ENCODE data around the gene ENOX1.

The ENOX1 gene

GRCh38 chr13:43230989-43231388 is 555.8 kb downstream of the ENOX1 start:
- Histone ChIP-seq H3K27ac (ENCODE audit: insufficient read depth in 1 of 2, low read depth in 1 of 2, low read length in 2 of 2, poor library complexity in 1 of 2, severe bottlenecking in 2 of 2) (no peak overlapping the region), H3K4me1 (ENCODE audit: control extremely low read depth in 1 of 4, control insufficient read depth in 4 of 4, insufficient read depth in 4 of 4, low read length in 3 of 4) (peaks cover 0 to 4% (median 4%) of the 10 kb centered on the region in 4 experiments), H3K4me3 (ENCODE audit: control insufficient read depth in 1 of 7, extremely low read depth in 1 of 7, insufficient read depth in 4 of 7, low read depth in 2 of 7, low read length in 6 of 7) (no peak overlapping the region), H3K36me3 (ENCODE audit: control insufficient read depth in 4 of 4, insufficient read depth in 4 of 4, low read length in 3 of 4) (no peaks in the 10 kb centered on the region), H3K27me3 (replicated peaks in 2 of 5; ENCODE audit: control insufficient read depth in 4 of 5, insufficient read depth in 5 of 5, low read length in 4 of 5) (no peaks in the 10 kb centered on the region), H3K9me3 (ENCODE audit: control extremely low read depth in 1 of 5, control insufficient read depth in 4 of 5, insufficient read depth in 2 of 5, low read depth in 1 of 5, low read length in 4 of 5) (no peaks in the 10 kb centered on the region)
- ChIA-PET CTCF (interaction anchor here (0.6 to 1.5 kb wide), 2 partner anchors 471 to 556 kb away, joined by 3 read pairs; partner anchors contain the start of gene ENOX1), POLR2A (no interaction called here)
- WGBS (ENCODE audit: insufficient coverage): 20% methylated on average over 3 of the region's 3 CpGs
- DNase-seq: peak in 1 of 3 donors; percentile 23

DNA sequence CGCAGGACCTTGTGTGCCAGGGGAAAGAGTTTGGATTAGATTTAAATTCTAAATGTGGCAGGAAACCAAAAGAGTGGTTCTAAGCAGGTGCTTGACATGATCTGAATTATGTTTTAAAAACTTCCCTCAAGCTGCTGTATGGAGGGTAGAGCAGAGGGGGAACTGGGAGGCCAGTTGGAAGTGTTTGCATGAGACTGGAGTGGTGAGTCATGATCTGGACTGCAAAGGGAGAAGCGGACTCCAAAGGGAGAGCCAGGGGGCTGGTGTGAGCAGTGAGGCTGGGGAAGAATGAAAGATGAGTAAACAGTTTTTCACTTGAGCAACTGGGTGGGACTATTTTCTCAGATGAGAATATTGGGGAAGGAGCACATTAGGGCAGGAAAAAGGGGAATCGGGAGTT is 557.3 kb downstream of the ENOX1 start:
- peaks cover 0 to 4% (median 4%) of the 10 kb centered on the region in 4 experiments for H3K4me1 ChIP-seq (ENCODE audit: control extremely low read depth in 1 of 4, control insufficient read depth in 4 of 4, insufficient read depth in 4 of 4, low read length in 3 of 4)
- no peaks in the 10 kb centered on the region for H3K9me3 ChIP-seq (ENCODE audit: control extremely low read depth in 1 of 5, control insufficient read depth in 4 of 5, insufficient read depth in 2 of 5, low read depth in 1 of 5, low read length in 4 of 5)
- POLR2A ChIA-PET: no interaction called here
- no peaks in the 10 kb centered on the region for H3K27me3 ChIP-seq (replicated peaks in 2 of 5; ENCODE audit: control insufficient read depth in 4 of 5, insufficient read depth in 5 of 5, low read length in 4 of 5)
- WGBS (ENCODE audit: insufficient coverage): 63% methylated on average over 3 of the region's 3 CpGs
- H3K27ac ChIP-seq (ENCODE audit: insufficient read depth in 1 of 2, low read depth in 1 of 2, low read length in 2 of 2, poor library complexity in 1 of 2, severe bottlenecking in 2 of 2): no peak overlapping the region
- H3K4me3 ChIP-seq (ENCODE audit: control insufficient read depth in 1 of 7, extremely low read depth in 1 of 7, insufficient read depth in 4 of 7, low read depth in 2 of 7, low read length in 6 of 7): no peak overlapping the region
- no peak for DNase-seq
- H3K36me3 ChIP-seq (ENCODE audit: control insufficient read depth in 4 of 4, insufficient read depth in 4 of 4, low read length in 3 of 4): no peaks in the 10 kb centered on the region
- CTCF ChIA-PET: no interaction called here

- H3K27me3 ChIP-seq (replicated peaks in 2 of 5; ENCODE audit: control insufficient read depth in 4 of 5, insufficient read depth in 5 of 5, low read length in 4 of 5): no peaks in the 10 kb centered on the region
- no peak overlapping the region for H3K27ac ChIP-seq (ENCODE audit: insufficient read depth in 1 of 2, low read depth in 1 of 2, low read length in 2 of 2, poor library complexity in 1 of 2, severe bottlenecking in 2 of 2)
- 50% methylated on average over 2 of the region's 2 CpGs for WGBS (ENCODE audit: insufficient coverage)
- H3K4me1 ChIP-seq (ENCODE audit: control extremely low read depth in 1 of 4, control insufficient read depth in 4 of 4, insufficient read depth in 4 of 4, low read length in 3 of 4): peaks cover 0 to 4% (median 4%) of the 10 kb centered on the region in 4 experiments
- H3K9me3 ChIP-seq (ENCODE audit: control extremely low read depth in 1 of 5, control insufficient read depth in 4 of 5, insufficient read depth in 2 of 5, low read depth in 1 of 5, low read length in 4 of 5): no peaks in the 10 kb centered on the region
- CTCF ChIA-PET: interaction anchor here (0.6 kb wide), 1 partner anchor 329 kb away, joined by 4 read pairs; no protein-coding TSS in a partner anchor
- no peak for DNase-seq
- POLR2A ChIA-PET: no interaction called here
- no peak overlapping the region for H3K4me3 ChIP-seq (ENCODE audit: control insufficient read depth in 1 of 7, extremely low read depth in 1 of 7, insufficient read depth in 4 of 7, low read depth in 2 of 7, low read length in 6 of 7)
- H3K36me3 ChIP-seq (ENCODE audit: control insufficient read depth in 4 of 4, insufficient read depth in 4 of 4, low read length in 3 of 4): no peaks in the 10 kb centered on the region
Observed at GRCh38 chr13:43227721-43228120, 559.1 kb downstream of the ENOX1 start.

DNA sequence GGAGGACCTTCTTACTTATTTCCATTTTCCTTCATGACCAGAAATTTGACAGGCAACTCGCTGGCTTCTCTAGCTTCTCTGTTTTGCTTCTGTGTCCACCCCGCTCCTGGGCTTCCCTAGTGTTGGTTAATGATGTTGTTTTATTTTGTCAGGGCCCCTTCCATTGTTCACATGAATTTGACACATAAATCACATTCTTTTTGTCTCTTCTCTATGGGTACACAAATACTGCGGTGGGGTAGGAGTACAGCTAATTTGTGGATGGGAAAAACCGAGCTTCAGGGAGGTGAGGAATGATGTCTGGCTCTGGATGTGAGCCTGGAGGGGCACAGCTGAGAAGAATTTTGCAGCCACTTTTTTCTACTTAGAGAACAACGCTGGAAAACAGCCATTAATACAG is 563.6 kb downstream of the ENOX1 start:
- ChIA-PET CTCF (no interaction called here), POLR2A (no interaction called here)
- WGBS (ENCODE audit: insufficient coverage): no CpG with 5 or more reads among the region's 5 CpGs
- Histone ChIP-seq H3K27ac (ENCODE audit: insufficient read depth in 1 of 2, low read depth in 1 of 2, low read length in 2 of 2, poor library complexity in 1 of 2, severe bottlenecking in 2 of 2) (no peak overlapping the region), H3K27me3 (replicated peaks in 2 of 5; ENCODE audit: control insufficient read depth in 4 of 5, insufficient read depth in 5 of 5, low read length in 4 of 5) (no peaks in the 10 kb centered on the region), H3K4me1 (ENCODE audit: control extremely low read depth in 1 of 4, control insufficient read depth in 4 of 4, insufficient read depth in 4 of 4, low read length in 3 of 4) (no peaks in the 10 kb centered on the region), H3K9me3 (ENCODE audit: control extremely low read depth in 1 of 5, control insufficient read depth in 4 of 5, insufficient read depth in 2 of 5, low read depth in 1 of 5, low read length in 4 of 5) (no peaks in the 10 kb centered on the region), H3K4me3 (ENCODE audit: control insufficient read depth in 1 of 7, extremely low read depth in 1 of 7, insufficient read depth in 4 of 7, low read depth in 2 of 7, low read length in 6 of 7) (no peak overlapping the region), H3K36me3 (ENCODE audit: control insufficient read depth in 4 of 4, insufficient read depth in 4 of 4, low read length in 3 of 4) (no peaks in the 10 kb centered on the region)
- no peak for DNase-seq

GRCh38 chr13:43222086-43222485 is 564.7 kb downstream of the ENOX1 start:
- CTCF ChIA-PET: no interaction called here
- POLR2A ChIA-PET: no interaction called here

GRCh38 chr13:43221611-43222010 is 565.2 kb downstream of the ENOX1 start:
- CTCF ChIA-PET: no interaction called here

More at GRCh38 chr13:43222086-43222485, 564.7 kb downstream of the ENOX1 start:
- no peak for DNase-seq
- Histone ChIP-seq H3K4me1 (ENCODE audit: control extremely low read depth in 1 of 4, control insufficient read depth in 4 of 4, insufficient read depth in 4 of 4, low read length in 3 of 4) (no peaks in the 10 kb centered on the region), H3K9me3 (ENCODE audit: control extremely low read depth in 1 of 5, control insufficient read depth in 4 of 5, insufficient read depth in 2 of 5, low read depth in 1 of 5, low read length in 4 of 5) (no peaks in the 10 kb centered on the region), H3K27ac (ENCODE audit: insufficient read depth in 1 of 2, low read depth in 1 of 2, low read length in 2 of 2, poor library complexity in 1 of 2, severe bottlenecking in 2 of 2) (no peak overlapping the region), H3K36me3 (ENCODE audit: control insufficient read depth in 4 of 4, insufficient read depth in 4 of 4, low read length in 3 of 4) (no peaks in the 10 kb centered on the region), H3K4me3 (ENCODE audit: control insufficient read depth in 1 of 7, extremely low read depth in 1 of 7, insufficient read depth in 4 of 7, low read depth in 2 of 7, low read length in 6 of 7) (no peak overlapping the region), H3K27me3 (replicated peaks in 2 of 5; ENCODE audit: control insufficient read depth in 4 of 5, insufficient read depth in 5 of 5, low read length in 4 of 5) (no peaks in the 10 kb centered on the region)
- 100% methylated on average over 4 of the region's 6 CpGs for WGBS (ENCODE audit: insufficient coverage)

GRCh38 chr13:43220873-43221595 is 565.7 kb downstream of the ENOX1 start:
- POLR2A ChIA-PET: no interaction called here
- 87% methylated on average over 6 of the region's 8 CpGs for WGBS (ENCODE audit: insufficient coverage)
- Histone ChIP-seq H3K4me1 (ENCODE audit: control extremely low read depth in 1 of 4, control insufficient read depth in 4 of 4, insufficient read depth in 4 of 4, low read length in 3 of 4) (no peaks in the 10 kb centered on the region), H3K9me3 (ENCODE audit: control extremely low read depth in 1 of 5, control insufficient read depth in 4 of 5, insufficient read depth in 2 of 5, low read depth in 1 of 5, low read length in 4 of 5) (no peaks in the 10 kb centered on the region), H3K36me3 (ENCODE audit: control insufficient read depth in 4 of 4, insufficient read depth in 4 of 4, low read length in 3 of 4) (no peaks in the 10 kb centered on the region), H3K4me3 (ENCODE audit: control insufficient read depth in 1 of 7, extremely low read depth in 1 of 7, insufficient read depth in 4 of 7, low read depth in 2 of 7, low read length in 6 of 7) (no peak overlapping the region), H3K27ac (ENCODE audit: insufficient read depth in 1 of 2, low read depth in 1 of 2, low read length in 2 of 2, poor library complexity in 1 of 2, severe bottlenecking in 2 of 2) (no peak overlapping the region), H3K27me3 (replicated peaks in 2 of 5; ENCODE audit: control insufficient read depth in 4 of 5, insufficient read depth in 5 of 5, low read length in 4 of 5) (no peaks in the 10 kb centered on the region)
- no peak for DNase-seq
- CTCF ChIA-PET: no interaction called here

More at GRCh38 chr13:43221611-43222010, 565.2 kb downstream of the ENOX1 start:
- H3K9me3 ChIP-seq (ENCODE audit: control extremely low read depth in 1 of 5, control insufficient read depth in 4 of 5, insufficient read depth in 2 of 5, low read depth in 1 of 5, low read length in 4 of 5): no peaks in the 10 kb centered on the region
- H3K4me3 ChIP-seq (ENCODE audit: control insufficient read depth in 1 of 7, extremely low read depth in 1 of 7, insufficient read depth in 4 of 7, low read depth in 2 of 7, low read length in 6 of 7): no peak overlapping the region
- POLR2A ChIA-PET: no interaction called here
- H3K27ac ChIP-seq (ENCODE audit: insufficient read depth in 1 of 2, low read depth in 1 of 2, low read length in 2 of 2, poor library complexity in 1 of 2, severe bottlenecking in 2 of 2): no peak overlapping the region
- WGBS (ENCODE audit: insufficient coverage): no CpG with 5 or more reads among the region's 1 CpG
- H3K36me3 ChIP-seq (ENCODE audit: control insufficient read depth in 4 of 4, insufficient read depth in 4 of 4, low read length in 3 of 4): no peaks in the 10 kb centered on the region
- no peaks in the 10 kb centered on the region for H3K4me1 ChIP-seq (ENCODE audit: control extremely low read depth in 1 of 4, control insufficient read depth in 4 of 4, insufficient read depth in 4 of 4, low read length in 3 of 4)
- no peak for DNase-seq
- H3K27me3 ChIP-seq (replicated peaks in 2 of 5; ENCODE audit: control insufficient read depth in 4 of 5, insufficient read depth in 5 of 5, low read length in 4 of 5): no peaks in the 10 kb centered on the region
